NCI-H748 treated with DMSO at 0.1 percent for 48 hours (cell line): ENCODE data around the gene CNIH4.
"Not testable (repeated sequence)": the region's sequence is repeated elsewhere in the genome, so short reads cannot be mapped to it uniquely, and the experiment has no call there.

Experiments
- DNase-seq: peaks from one replicate; lab custom pipeline; 2025; lab: John Stamatoyannopoulos, UW

CNIH4 gene

DNA sequence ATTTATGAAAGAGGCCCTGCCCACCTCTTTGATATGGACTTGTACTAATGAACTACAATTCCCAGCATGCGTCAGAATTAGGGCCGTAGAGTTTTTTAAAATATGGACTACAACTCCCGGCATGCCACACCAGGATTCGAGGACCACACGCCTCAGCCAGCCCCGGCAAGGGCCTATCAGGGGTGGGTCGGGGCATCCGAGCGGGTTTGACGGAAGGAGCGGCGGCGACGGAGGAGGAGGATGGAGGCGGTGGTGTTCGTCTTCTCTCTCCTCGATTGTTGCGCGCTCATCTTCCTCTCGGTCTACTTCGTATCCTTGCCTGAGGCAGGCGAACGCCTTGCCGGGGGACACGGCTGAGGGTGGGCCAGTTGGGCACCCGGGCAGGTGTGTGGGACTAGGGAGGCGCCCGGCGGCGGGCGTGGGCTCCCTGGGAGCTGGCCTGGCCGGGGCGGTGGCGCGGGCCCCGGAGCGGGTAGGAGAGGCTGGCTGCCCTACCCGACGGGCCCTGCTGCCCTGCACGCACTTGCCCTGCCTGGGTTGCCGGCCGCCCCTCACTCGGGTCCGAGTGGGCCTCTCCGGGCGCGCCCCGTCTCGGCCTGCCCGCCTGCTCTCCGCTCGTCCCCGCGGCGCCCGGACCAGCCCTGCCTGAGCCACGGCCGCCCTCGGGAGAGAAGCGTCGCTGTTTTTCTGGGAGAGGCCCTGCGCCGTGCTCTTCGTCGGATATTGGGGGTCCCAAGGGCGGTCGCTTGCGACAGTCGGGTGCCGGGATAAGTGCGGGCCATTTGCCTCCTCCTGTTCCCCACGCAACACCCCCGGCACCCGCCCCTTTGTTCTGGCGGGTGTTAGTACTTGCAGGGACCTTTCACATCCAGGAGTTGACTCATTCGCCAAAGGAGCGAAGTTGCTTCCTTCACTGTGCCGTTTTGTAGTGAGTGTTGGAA is at the start of gene CNIH4:
Gene CNIH4 (plus strand): TSS at position 195 of the 941 bp plus-strand sequence. CDS start 46 bp downstream, at position 241.
- peak; percentile 49 for DNase-seq

DNA sequence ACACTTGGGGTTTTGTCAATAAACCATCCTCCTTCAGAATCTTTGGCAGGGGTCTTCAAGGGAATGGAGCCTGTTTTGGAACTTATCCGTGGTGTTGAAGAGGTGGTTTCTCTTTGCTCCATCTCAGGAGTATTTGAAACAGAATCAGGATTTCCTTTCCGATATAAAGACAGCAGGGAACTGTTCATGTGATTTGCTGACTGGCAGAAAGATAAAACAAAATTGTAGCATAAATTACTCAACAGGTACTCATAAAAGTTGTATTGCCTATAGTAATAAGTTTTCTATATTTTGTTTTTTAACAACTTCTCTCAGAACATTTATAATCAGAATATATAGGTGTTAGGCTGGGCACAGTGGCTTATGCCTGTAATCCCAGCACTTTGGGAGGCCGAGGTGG is 48.6 kb upstream of the CNIH4 start:
- no peak for DNase-seq

DNA sequence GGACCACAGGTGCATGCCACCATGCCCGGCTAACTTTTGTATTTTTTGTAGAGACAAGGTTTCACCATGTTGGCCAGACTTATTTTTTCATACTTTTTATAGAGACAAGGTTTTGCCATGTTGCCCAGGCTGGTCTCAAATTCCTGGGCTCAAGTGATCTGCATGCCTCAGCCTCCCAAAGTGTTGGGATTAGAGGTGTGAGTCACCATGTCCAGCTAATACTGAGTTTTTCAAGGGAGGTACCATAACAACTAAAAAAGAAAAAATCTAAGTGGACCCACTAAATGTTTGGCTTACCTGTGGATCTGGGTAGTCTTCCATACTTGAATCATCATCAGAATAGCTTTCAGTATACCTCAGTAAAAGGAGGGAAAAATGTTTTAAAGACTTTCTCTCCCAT is 45.2 kb upstream of the CNIH4 start:
- DNase-seq = not testable (repeated sequence)

DNA sequence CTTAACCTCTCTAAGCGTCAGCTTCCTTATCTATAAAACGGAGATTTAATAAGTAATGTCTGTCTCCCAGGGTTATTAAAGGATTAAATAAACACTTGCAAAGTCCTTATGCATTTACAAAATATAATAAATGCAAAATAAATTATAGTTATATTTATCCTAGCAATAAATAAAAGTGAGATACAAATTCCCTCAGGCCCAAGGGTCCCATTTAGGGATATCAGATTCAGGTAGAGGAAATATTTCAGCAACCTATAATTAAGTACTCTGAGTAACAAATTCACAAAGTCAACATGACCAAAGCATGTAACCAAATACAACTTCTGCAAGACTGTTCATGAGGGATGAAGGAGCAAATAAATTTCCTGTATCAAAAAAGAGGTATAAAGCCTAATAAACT is 44.7 kb upstream of the CNIH4 start:
- DNase-seq = no peak

DNA sequence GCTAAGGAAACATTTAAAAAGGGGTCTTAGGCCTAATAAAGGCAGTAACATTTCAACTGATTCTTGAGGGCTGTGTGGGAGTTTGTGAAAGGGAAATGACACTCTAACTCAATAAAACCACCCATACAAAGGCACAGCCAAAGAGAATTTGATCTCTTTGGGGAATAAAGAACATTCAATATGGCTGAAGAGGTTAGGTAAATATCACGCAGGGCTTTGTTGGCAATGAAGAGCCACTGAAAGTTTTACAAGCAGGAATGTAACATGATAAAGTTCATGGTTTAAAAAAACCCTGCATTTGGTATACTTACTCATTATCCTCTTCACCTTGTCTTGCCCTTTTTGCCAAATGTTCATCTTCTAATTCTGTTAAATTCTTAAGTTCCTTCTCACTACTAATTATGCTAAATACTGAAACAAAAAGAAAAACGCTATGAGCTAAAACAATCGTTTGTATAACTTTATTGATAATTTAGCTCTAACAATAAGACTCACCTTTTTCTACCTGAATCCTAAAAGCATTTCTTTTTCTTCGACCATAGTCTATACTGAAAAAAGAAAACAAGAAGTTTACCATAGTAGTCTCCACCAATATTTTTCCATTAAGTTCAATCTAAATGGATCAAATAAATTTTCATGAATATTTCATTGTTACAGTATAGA is 39.2 kb upstream of the CNIH4 start:
- DNase-seq = peak; percentile 15

DNA sequence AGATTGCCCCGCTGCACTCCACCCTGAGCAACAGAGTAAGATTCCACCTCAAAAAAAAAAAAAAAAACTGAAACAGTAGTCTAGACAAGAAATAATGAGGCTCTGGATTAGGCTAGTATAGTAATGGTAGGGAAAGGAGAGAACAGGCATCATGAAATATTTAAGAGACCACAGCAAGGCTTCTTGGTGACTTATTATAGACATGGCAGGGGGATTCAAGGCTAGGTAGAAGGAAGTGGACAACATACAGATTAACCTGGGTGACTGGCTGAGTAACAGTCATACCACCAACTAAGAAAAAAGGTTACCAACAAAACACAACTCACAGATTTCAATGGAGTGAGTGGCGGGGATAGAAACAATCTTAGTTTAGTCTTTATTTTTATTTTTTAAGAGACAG is 35.0 kb upstream of the CNIH4 start:
- no peak for DNase-seq

DNA sequence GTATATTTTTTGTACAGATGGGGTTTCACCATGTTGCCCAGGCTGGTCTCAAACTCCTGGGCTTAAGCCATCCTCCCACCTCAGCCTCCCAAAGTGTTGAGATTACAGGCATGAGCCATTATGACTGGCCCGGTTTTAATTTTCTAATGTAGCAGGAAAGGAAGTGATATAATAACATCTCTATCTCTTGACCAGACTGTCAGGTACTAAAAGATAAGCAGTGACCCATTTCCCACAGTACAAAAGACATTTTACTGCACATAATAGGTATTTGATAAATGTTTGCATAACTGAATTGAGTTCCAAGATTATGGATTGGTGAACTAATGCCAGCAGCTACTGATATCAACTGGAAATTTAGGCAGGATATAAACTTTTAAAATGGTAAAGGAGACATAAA is 30.7 kb upstream of the CNIH4 start:
- no peak for DNase-seq

DNA sequence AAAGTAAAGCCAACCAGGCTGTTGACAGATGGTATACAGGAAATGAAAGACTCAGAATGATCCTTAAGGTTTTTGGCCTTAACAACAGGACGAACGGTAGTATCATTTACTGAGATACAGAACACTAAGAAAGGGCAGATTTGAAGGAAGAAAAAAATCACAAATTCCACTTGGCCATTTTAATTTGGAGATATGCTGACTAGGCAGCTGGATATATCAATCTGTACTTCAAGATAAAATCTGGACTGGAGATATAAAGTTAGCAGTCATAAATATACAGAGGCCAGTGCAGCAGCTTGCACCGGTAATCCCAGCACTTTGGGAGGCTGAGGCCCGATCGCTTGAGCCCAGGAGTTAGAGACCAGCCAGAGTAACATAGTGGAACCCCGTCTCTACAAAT is 28.0 kb upstream of the CNIH4 start:
- DNase-seq = no peak

DNA sequence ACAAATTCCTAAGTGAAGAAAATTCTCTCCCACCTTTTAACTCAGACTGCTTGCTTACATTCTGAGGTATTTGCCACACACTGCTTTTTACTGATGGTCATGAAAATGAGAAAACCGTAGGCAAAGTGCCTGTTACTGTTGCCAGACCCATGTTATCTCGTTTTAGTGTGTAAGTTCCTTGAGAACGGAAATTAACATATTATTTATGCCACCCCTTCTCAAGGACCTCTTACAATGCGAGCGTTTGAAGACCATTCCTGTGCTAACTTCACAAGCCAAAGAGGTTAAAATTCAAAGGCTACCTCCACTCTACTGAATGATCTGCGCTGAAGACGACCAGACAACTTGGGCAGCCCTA is 27.2 kb upstream of the CNIH4 start:
- DNase-seq = peak; percentile 10

DNA sequence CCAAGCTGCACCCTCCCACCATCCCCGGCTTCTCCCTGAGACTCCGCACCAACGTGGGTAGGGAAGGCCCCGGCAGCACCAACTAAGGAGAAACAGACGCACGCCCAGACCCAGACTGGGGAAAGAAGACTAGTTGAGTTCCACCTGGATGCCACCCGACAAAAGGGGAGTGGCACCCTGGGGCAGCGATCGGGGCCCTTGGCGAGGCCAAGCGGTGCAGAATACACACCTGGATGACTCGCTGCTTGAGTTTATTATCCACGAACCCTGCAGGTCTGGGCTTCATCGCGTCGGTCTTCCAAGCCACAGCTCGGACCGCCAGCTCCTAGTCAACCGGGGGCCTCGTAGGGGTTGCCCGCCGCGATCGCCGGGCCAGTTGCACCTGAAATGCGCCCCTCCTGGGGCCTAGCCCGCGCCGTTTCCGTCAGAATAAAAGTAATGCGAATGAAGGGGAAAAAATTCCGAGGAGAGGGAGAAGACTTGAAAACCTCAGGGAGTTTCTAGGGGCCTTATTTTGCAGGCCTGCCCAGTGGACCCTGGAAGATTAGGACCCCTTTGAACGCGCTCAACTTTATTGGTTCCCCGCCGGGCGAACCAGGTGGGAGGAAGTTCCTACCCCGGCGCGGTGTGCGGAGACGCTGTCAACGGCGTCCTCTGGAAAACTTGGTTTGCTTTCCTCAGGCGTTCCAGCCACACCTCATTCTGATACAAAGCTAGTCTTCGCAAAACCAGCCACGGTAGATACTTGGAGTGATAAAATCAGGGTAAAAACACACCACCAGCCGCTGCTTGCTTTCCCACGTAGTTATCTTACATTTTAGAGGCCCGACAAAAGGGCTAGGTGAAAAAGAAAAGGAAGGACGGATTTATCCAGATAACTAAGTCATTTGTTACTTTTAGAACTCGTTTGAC is 26.6 kb upstream of the CNIH4 start, which contains the start of gene NVL:
Gene NVL (minus strand): TSS at position 331 of the 912 bp plus-strand sequence. CDS start 45 bp downstream, at position 286.
- peak; percentile 54 for DNase-seq

DNA sequence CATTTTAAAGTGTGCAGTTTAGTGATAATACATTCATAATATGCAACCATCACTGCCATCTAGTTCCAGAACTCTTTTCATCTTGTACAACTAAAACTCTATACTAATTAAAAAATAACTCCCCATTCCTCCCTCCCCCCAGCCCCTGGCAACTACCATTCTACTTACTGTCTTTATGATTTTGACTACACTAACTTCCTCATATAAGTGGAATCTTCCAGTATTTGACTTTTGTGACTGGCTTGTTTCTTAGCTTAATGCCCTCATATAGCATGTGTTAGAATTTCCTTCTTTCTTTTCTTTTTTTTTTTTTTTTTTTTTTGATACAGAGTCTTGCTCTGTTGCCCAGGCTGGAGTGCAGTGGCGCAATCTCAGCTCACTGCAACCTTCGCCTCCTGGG is 25.4 kb upstream of the CNIH4 start:
- DNase-seq = no peak

DNA sequence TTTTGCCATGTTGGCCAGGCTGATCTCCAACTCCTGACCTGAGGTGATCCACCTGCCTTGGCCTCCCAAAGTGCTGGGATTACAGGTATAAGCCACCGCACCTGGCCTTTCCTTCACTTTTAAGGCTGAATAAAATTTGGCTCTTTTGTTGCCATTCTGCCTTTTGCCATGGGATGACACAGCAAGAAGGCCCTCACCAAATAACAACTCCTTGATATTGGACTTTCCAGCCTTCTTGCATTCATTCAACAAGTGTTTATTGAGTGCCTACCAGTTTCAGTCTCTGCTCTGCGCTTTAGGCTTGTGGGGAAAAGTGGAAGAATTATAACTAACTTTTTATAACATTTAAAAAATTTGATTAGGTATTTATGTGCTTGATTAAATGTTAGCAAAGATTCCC is 24.9 kb upstream of the CNIH4 start:
- no peak for DNase-seq

DNA sequence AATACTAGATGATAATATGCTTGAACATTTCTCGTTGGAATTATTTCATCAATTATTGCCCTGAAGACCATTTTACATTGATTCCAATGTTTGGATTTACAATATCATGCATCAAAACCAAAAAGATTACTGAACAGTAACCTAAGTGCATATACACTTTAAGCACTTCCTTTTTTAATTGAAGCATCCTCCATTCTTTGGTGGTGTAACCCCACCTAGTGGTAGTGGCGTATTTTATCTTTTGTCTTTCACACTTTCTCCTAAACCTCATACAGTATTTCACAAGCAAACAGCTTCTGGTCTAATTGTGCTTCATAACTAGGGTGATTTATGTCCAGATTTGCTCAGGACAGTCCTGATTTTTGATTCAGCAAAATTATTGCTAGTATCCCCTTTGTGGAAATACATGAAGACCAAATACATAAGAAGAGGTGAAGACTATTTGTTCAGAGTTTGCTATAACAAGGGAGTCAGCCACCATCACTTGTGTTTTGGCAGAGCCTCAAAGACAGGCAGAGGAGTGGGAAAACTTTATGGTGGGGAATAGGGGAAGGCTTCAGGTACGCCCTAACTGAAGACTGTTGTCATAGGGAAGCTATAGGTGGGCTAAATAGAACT is 23.3 kb upstream of the CNIH4 start:
- DNase-seq = peak; percentile 49

DNA sequence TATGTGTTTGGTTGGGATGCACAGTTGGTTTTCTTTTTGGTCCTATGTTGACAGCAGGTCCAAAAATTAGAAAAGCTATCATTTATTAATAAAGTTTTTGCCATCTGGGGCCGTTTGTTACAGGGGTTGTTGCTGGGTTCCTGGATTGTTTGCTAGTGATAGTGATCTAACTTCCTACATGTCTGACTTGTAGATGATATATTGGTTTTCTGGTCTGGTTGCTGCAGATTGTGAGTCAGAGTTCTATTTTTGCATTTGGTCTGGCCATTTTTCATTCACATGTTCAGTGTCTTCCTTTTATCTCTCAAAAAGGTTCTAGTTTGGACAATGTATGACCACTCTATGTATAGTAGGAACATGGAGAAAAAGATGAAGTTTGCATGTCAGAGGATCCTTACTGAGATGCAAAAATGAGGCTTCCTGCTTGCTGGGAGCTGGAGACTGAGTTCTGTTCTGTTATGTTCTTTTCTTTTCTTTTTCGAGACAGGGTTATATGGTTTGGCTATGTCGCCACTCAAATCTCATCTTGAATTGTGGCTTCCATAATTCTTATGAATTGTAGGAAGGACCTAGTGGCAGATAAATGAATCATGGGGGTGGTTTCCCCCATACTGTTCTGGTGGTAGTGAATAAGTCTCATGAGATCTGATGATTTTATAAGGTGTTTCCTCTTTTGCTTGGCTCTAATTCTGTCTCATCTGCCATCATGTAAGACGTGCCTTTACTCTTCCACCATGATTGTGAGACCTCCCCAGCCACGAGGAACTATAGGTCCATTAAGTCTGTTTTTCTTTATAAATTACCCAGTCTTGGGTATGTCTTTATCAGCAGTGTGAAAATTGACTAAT is 22.5 kb upstream of the CNIH4 start:
- no peak for DNase-seq

DNA sequence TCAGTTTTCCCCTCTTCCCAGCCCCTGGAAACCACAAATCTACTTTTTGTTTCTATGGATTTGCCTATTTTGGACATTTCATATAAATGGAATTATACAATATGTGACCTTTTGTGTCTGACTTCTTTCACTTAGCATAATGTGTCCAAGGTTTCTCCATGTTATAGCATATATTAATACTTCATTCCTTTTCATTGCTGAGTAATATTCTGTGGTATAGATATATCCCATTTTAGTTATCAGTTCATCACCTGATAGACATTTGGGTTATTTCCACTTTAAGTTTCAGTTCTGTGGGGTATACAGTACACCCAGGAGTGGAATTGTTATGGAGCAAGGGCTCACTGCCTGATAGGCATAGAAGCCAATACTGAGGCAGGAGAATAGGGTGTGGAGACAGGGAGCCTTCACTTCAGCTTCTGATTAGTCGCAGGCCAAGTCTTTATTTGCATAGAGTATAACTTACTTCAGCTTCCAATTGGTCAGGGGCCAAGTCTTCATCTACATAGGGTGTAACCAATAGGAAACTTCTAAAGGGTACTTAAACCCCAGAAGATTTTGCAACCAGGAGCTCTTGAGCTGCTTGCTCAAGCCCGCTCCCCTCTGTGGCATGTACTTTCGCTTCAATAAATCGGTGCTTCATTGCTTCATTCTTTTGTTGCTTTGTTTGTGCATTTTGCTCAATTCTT is 18.4 kb upstream of the CNIH4 start:
- DNase-seq = no peak

DNA sequence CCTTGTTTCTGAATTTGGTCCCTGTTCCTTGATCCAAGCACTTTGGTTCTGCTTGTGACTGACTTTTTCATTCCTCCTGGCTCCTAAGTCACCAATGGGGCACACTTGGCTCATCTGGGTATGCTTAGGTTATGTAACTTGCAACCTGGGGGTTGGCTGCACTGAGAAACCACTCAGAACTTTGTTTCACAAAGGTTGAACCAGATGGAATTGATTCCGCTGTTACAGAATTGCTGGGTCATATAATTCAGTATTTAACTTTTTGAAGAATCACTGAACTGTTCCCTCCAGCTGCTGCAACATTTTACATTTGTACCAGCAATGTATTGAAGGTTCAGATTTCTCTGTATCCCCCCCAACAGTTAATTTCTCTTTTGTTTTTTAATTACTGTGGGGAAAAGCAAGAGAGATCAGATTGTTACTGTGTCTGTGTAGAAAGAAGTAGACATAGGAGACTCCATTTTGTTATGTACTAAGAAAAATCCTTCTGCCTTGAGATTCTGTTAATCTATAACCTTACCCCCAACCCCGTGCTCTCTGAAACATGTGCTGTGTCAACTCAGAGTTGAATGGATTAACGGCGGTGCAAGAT is 17.1 kb upstream of the CNIH4 start:
- DNase-seq = no peak

DNA sequence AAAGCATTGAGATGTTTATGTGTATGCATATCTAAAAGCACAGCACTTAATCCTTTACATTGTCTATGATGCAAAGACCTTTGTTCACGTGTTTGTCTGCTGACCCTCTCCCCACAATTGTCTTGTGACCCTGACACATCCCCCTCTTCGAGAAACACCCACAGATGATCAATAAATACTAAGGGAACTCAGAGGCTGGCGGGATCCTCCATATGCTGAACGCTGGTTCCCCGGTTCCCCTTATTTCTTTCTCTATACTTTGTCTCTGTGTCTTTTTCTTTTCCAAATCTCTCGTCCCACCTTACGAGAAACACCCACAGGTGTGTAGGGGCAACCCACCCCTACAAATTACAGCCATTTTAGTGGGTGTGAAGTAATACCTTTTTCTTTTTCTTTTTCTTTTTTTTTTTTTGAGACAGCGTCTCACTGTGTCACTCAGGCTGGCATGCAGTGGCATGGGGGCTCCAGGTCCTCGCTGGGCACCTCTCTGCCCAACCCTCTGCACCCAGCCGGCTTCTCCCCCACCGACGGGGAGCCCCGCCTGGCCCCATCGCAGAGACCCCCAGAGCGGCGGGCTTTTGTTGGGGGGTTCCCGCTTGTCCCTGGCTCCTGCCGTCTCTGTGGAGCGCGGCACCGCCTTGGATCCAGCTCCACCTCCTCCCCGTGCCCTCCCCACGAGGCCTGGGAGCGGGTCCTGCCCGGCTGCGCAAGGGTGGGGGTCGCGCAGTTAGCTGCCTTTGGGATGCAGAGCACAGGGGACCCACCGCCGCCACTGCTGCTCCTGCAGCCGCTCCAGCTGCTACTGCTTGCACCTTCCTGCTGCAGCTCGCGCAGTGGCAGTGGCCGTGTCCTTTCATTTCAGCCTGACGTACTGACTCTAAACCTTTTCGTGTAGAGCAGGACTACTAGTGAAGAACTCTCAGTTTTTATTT is 16.0 kb upstream of the CNIH4 start:
- peak; percentile 8 for DNase-seq

DNA sequence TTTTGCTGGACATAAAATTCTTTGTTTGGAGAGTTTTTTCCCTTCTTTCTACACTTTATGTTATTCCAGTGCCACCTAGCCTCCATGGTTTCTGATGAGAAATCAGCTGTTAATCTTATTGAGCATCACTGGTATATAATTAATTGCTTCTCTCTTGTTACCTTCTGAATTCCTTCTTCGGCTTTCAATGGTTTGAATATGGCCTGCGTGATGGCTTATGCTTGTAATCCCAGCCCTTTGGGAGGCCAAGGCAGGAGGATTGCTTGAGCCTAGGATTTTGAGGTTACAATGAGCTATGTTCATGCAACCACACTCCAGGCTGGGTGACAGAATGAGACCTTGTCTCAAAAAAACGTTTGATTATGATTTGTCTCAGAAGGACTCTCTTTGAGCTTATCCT is 13.0 kb upstream of the CNIH4 start:
- no peak for DNase-seq

DNA sequence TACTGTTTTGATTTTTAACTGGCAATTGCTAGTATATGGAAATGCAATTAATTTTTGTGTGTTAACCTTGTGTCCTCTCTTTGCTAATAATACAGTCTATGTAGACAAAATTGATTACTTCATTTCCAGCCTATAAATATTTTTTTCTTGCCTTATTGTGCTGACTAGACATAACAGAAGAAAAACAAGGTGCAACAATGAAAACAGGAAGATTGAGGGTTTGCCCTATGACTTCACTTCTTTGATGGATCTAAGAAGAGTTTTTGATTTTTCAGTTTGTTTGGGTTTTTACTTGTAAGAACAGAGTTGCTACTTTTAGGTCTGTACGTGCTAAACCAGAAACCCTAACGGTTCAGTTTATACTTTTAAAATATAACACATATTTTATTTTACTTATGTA is 8.5 kb upstream of the CNIH4 start:
- DNase-seq = no peak
